Ovary (tissue), 3 donors: Measurements from ENCODE around the gene MTHFR.

Source experiments
- POLR2A ChIP-seq: fragments of 450-650 bp; IDR thresholded peaks from one replicate; pipeline ENCODE4 v1.6.1; 2017; ENCODE audit warnings: antibody characterized with exemption, mild to moderate bottlenecking, moderate library complexity
- TF ChIP-seq, protein P1 (sequence below), 3 donors: fragments of 450-650 bp in 2 of 3; fragments of 200-600 bp in 1 of 3; IDR thresholded peaks; one replicate each; pipeline versions ENCODE4 v1.5.1 to v1.8.0; 2016 to 2022; ENCODE audit warnings: antibody characterized with exemption in 3 of 3, mild to moderate bottlenecking in 1 of 3
- donor health status: DM: no; HTN: no; CAD: no.

DNA sequence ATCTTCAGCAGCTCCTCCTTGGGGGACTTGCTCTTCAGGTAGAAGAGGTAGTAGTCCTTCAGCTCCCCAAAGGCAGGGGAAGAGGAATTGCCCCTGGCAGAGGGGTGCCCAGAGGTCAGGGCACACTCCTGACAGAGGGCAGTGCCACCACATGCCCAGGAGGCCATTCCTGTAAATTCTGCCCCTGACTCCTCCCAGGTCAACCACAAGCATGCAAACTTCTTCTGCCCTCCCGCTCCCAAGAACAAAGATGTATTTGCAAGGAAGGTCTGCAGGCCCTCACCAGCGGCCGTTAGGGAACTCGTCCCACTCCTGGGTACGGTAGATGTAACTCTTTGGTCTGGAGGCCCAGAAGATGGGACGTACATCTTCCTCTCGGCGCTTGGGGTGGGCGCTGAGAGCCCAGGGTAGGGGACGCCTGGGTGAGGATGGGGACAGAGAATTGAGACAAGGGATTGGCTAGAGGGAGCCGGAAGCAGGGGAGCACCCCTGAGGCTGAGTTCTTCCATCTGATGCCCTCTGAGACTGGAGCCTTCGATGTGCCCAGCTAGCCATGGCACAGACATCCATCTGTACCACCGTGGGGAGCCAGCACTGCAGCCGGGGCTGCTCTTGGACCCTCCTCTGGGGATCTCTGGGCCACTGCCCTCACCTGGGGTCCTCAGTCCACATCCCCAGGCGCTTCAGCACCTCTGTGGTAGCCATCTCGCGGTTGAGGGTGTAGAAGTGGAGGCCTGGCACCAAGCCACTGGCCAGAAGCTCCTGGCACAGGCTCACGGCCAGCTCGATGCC lies 11.1 kb downstream of the MTHFR start:
- TF ChIP-seq, protein P1, sequence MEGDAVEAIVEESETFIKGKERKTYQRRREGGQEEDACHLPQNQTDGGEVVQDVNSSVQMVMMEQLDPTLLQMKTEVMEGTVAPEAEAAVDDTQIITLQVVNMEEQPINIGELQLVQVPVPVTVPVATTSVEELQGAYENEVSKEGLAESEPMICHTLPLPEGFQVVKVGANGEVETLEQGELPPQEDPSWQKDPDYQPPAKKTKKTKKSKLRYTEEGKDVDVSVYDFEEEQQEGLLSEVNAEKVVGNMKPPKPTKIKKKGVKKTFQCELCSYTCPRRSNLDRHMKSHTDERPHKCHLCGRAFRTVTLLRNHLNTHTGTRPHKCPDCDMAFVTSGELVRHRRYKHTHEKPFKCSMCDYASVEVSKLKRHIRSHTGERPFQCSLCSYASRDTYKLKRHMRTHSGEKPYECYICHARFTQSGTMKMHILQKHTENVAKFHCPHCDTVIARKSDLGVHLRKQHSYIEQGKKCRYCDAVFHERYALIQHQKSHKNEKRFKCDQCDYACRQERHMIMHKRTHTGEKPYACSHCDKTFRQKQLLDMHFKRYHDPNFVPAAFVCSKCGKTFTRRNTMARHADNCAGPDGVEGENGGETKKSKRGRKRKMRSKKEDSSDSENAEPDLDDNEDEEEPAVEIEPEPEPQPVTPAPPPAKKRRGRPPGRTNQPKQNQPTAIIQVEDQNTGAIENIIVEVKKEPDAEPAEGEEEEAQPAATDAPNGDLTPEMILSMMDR (IDR thresholded peaks at IDR 0.05) = no peak
- no peak for TF ChIP-seq POLR2A
